Lung (tissue), 12 donors: ENCODE measurements around the gene AGMO. TPM values are rescaled to one million over a fixed set of nuclear protein-coding genes. Genes with fewer than 3 reads are reported as not detected.

Experiments
- ATAC-seq: fragments of 200-7000 bp; cut with Tn5 transposase; one replicate; pipeline ENCODE4 v1.9.1; 2020; ENCODE audit warnings: moderate number of reproducible peaks; ENCODE audit not compliant: insufficient read depth, low FRiP score
- DNase-seq, 3 donors: peaks; one replicate each; pipeline ENCODE4 v3.0.0-alpha.2; 2013 to 2017
- H3K27ac ChIP-seq, 2 donors: one replicate each; pipeline ENCODE4 v1.5.1; 2013; ENCODE audit warnings: mild to moderate bottlenecking in 2 of 2, moderate library complexity in 2 of 2, control low read depth in 1 of 2, inconsistent platforms in 1 of 2, low read depth in 1 of 2, low read length in 1 of 2
- H3K27me3 ChIP-seq, 3 donors: one replicate each; pipeline ENCODE4 v1.5.1; 2013; ENCODE audit warnings: low read length in 2 of 3; ENCODE audit not compliant: control insufficient read depth in 3 of 3, insufficient read depth in 3 of 3
- H3K36me3 ChIP-seq, 4 donors: one replicate each; pipeline ENCODE4 v1.5.1; 2013; ENCODE audit warnings: low read length in 4 of 4, mild to moderate bottlenecking in 1 of 4, moderate library complexity in 1 of 4; ENCODE audit not compliant: control insufficient read depth in 4 of 4, insufficient read depth in 4 of 4
- H3K4me1 ChIP-seq, 5 donors: one replicate each; pipeline ENCODE4 v1.5.1; 2013; ENCODE audit warnings: low read length in 5 of 5, mild to moderate bottlenecking in 2 of 5, moderate library complexity in 1 of 5; ENCODE audit not compliant: control insufficient read depth in 5 of 5, insufficient read depth in 5 of 5
- H3K4me3 ChIP-seq: one replicate; pipeline ENCODE4 v1.5.1; 2013; ENCODE audit warnings: mild to moderate bottlenecking, control low read depth, moderate library complexity
- H3K9ac ChIP-seq, 2 donors: one replicate each; pipeline ENCODE4 v1.5.1; 2013; ENCODE audit warnings: low read length in 2 of 2, control low read depth in 1 of 2; ENCODE audit not compliant: insufficient read depth in 1 of 2
- H3K9me3 ChIP-seq, 4 donors: one replicate each; pipeline ENCODE4 v1.5.1; 2013; ENCODE audit warnings: low read length in 3 of 4, mild to moderate bottlenecking in 1 of 4, moderate library complexity in 1 of 4; ENCODE audit not compliant: control insufficient read depth in 4 of 4, insufficient read depth in 3 of 4
- CTCF ChIP-seq: IDR thresholded peaks from 2 replicates; pipeline ENCODE4 v1.5.1; 2012; ENCODE audit warnings: mild to moderate bottlenecking; ENCODE audit errors: control extremely low read depth, extremely low read depth
- WGBS, 2 donors: extraction: QIAGEN DNeasy Blood & Tissue Kit; methylation state at CpG; one replicate each; pipeline ENCODE4 v1.1.7; 2013; 5-methylcytosine and 5-hydroxymethylcytosine counted together
- polyA plus RNA-seq, 2 donors: library from polyadenylated mRNA; stranded (reverse); fragments of 200-250 nt; gene quantifications; one replicate each; pipeline ENCODE4 v1.2.1, GENCODE V29; 2013
- total RNA-seq, 2 donors: library from RNA; depleted of rRNA in 1 of 2; stranded (reverse); fragments of >200 nt in 1 of 2; gene quantifications; one replicate each; pipeline ENCODE4 v1.2.1, GENCODE V29; 2014 to 2021
- donor health status: control.
- donor health status: control.
- donor health status: Bipolar disorder and iron deficiency.
- donor health status: healthy.
- donor health status: DM: yes; HTN: yes; CAD: no.

Gene AGMO
- total and polyA plus RNA-seq, 4 donors, result 0.03 to 0.74 (median 0.11) TPM

GRCh38 chr7:15407910-15408309 is 153.9 kb downstream of the AGMO start:
- H3K4me1 ChIP-seq, result no peaks in the 10 kb centered on the region
- H3K27me3 ChIP-seq, result no peaks in the 10 kb centered on the region
- TF ChIP-seq CTCF, result no peak
- H3K36me3 ChIP-seq, result no peaks in the 10 kb centered on the region
- no peak for ATAC-seq
- no peak for DNase-seq
- no peaks in the 10 kb centered on the region for H3K9me3 ChIP-seq
- H3K4me3 ChIP-seq, result no peak overlapping the region
- 17 to 25% methylated on average over 4 of the region's 4 CpGs for WGBS, 2 donors
- H3K9ac ChIP-seq, result no peak overlapping the region
- H3K27ac ChIP-seq, result no peak overlapping the region

- WGBS, 2 donors, result 35 to 50% methylated on average over 2 of the region's 2 CpGs
Measured at GRCh38 chr7:15403751-15404150, 158.1 kb downstream of the AGMO start.

GRCh38 chr7:15403315-15403714 is 158.5 kb downstream of the AGMO start:
- Histone ChIP-seq H3K9ac (no peak overlapping the region), H3K9me3 (no peaks in the 10 kb centered on the region), H3K27me3 (no peaks in the 10 kb centered on the region), H3K36me3 (no peaks in the 10 kb centered on the region), H3K4me1 (no peaks in the 10 kb centered on the region), H3K4me3 (no peak overlapping the region), H3K27ac (no peak overlapping the region)
- 0% methylated on average over 1 of the region's 1 CpG for WGBS, 2 donors
- no peak for TF ChIP-seq CTCF
- DNase-seq, result no peak
- ATAC-seq, result no peak

More at GRCh38 chr7:15403751-15404150, 158.1 kb downstream of the AGMO start:
- no peaks in the 10 kb centered on the region for H3K36me3 ChIP-seq
- H3K4me1 ChIP-seq, result no peaks in the 10 kb centered on the region
- no peaks in the 10 kb centered on the region for H3K27me3 ChIP-seq
- no peaks in the 10 kb centered on the region for H3K9me3 ChIP-seq
- H3K4me3 ChIP-seq, result no peak overlapping the region
- H3K27ac ChIP-seq, result no peak overlapping the region
- H3K9ac ChIP-seq, result no peak overlapping the region
- no peak for DNase-seq
- no peak for TF ChIP-seq CTCF
- no peak for ATAC-seq

- DNase-seq, result no peak
- WGBS, 2 donors, result 86 to 91% methylated on average over 2 of the region's 2 CpGs
- no peak for ATAC-seq
- no peaks in the 10 kb centered on the region for H3K27me3 ChIP-seq
- H3K9me3 ChIP-seq, result no peaks in the 10 kb centered on the region
- no peaks in the 10 kb centered on the region for H3K36me3 ChIP-seq
- H3K9ac ChIP-seq, result no peak overlapping the region
- no peak overlapping the region for H3K4me3 ChIP-seq
- no peaks in the 10 kb centered on the region for H3K4me1 ChIP-seq
- no peak for TF ChIP-seq CTCF
- H3K27ac ChIP-seq, result no peak overlapping the region
Measured at GRCh38 chr7:15402436-15403136, 159.2 kb downstream of the AGMO start.
